AG04449 (cell line): Measurements from ENCODE around the gene CHRM4.

Source experiments
- CTCF ChIA-PET: fragments of 350-600 bp; formaldehyde crosslinking; extraction: SDS; loops from one replicate; lab custom pipeline; 2021; ENCODE audit warnings: antibody characterized with exemption; lab: Yijun Ruan, JAX
- POLR2A ChIA-PET: fragments of 400-600, 350-600 bp; formaldehyde crosslinking; extraction: SDS; loops from one replicate; lab custom pipeline; 2020; ENCODE audit warnings: antibody characterized with exemption, inconsistent platforms; lab: Yijun Ruan, JAX
- DNase-seq: peaks from one replicate; pipeline ENCODE4 v3.0.0-alpha.2; 2010; ENCODE audit warnings: low read depth, low spot score
- H3K4me3 ChIP-seq: 2 replicates; pipeline ENCODE4 v1.5.1; 2011; ENCODE audit warnings: low read depth, mild to moderate bottlenecking, control low read depth, low read length
- CTCF ChIP-seq: IDR thresholded peaks from one replicate; pipeline ENCODE4 v1.5.1; 2011; ENCODE audit warnings: mild to moderate bottlenecking, moderate library complexity, low read length, control low read depth, inconsistent platforms; ENCODE audit not compliant: insufficient read depth; ENCODE audit errors: missing control alignments

The CHRM4 gene

DNA sequence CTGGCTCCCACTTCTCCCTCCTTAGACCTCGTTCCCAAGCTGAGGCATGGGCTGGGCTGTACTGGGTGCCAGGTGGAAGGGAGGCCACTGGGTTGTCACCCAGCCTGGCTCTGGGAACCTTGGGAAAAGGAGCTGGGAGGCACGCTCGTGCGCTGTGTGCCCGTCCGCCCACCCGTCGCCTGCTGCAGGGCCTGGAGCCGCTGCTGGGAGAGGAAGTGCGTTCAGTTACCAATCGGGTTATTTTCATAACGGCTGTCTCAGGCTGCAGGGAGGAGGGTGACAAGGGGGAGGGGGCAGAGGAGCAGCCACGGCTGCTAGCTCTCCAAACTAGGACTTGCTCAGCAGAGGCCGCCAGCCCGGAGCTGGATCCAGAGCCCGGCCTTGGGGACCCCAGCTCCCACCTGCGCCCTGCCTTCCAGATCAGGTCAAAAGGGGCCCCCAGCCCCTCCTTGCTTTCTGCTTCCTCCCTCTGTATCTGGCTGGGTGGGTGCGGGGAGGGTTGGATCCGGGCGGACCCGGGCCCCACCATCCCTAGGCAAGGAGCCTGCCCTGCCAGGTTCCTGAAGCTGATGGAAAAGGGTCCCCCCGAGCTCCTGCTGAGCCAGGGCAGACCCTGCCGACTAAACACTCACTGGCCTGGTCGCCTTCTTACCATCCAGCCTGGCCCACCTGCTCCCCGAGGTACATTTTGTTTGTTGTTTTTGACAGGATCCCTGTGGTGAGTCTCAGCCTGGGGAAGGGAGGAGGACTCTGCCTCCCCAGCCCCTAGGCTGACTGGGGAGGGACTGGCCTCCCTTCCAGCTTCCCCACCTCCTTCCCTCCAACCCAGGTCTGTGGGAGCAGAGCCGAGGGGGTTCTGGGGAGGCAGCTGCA is 30.1 kb downstream of the CHRM4 start:
- H3K4me3 ChIP-seq: peak overlapping the region; percentile 37
- DNase-seq: no peak
- ChIA-PET POLR2A (interaction anchor here (1.3 to 1.7 kb wide), 2 partner anchors 10 to 18 kb away, joined by 3 to 8 read pairs; no protein-coding TSS in a partner anchor), CTCF (interaction anchor here (1.0 to 27.5 kb wide), 11 partner anchors 2 to 262 kb away, joined by 3 to 498 read pairs (median 6); partner anchors contain the start of gene DGKZ)
- TF ChIP-seq CTCF: no peak

GRCh38 chr11:46360878-46361277 is 30.7 kb downstream of the CHRM4 start:
- H3K4me3 ChIP-seq: peak overlapping the region; percentile 37
- CTCF ChIA-PET: interaction anchor here (1.0 to 27.5 kb wide), 11 partner anchors 3 to 261 kb away, joined by 3 to 498 read pairs (median 6); partner anchors contain the start of gene DGKZ
- POLR2A ChIA-PET: interaction anchor here (1.3 to 1.7 kb wide), 2 partner anchors 9 to 17 kb away, joined by 3 to 8 read pairs; no protein-coding TSS in a partner anchor
- TF ChIP-seq CTCF: no peak
- no peak for DNase-seq

- POLR2A ChIA-PET: no interaction called here
- no peak overlapping the region for H3K4me3 ChIP-seq
- no peak for TF ChIP-seq CTCF
- CTCF ChIA-PET: interaction anchor here (1.0 to 27.5 kb wide), 6 partner anchors 4 to 173 kb away, joined by 3 to 498 read pairs (median 10); partner anchors contain the start of gene DGKZ
- no peak for DNase-seq
These were observed 31.6 kb downstream of the CHRM4 start for GRCh38 chr11:46359953-46360352.

- H3K4me3 ChIP-seq: no peak overlapping the region
- CTCF ChIA-PET: interaction anchor here (0.9 to 27.5 kb wide), 3 partner anchors 6 to 187 kb away, joined by 3 to 498 read pairs (median 498); partner anchors contain the start of gene DGKZ
- POLR2A ChIA-PET: no interaction called here
- DNase-seq: no peak
- TF ChIP-seq CTCF: no peak
These were observed 34.1 kb downstream of the CHRM4 start for GRCh38 chr11:46357483-46357936.

- DNase-seq: no peak
- no peak overlapping the region for H3K4me3 ChIP-seq
- no peak for TF ChIP-seq CTCF
- POLR2A ChIA-PET: no interaction called here
- CTCF ChIA-PET: interaction anchor here (0.7 to 27.5 kb wide), 4 partner anchors 7 to 187 kb away, joined by 3 to 498 read pairs (median 250); partner anchors contain the start of gene DGKZ
These were observed 34.6 kb downstream of the CHRM4 start for GRCh38 chr11:46356924-46357482.
